Liver (tissue), 9 donors: ENCODE results near the gene NCR2. TPM values are rescaled to one million over a fixed set of nuclear protein-coding genes. Genes with fewer than 3 reads are reported as not detected.

ENCODE experiments used
- DNase-seq: peaks from one replicate; pipeline ENCODE4 v3.0.0-alpha.2; 2017; ENCODE audit warnings: low spot score
- H3K27ac ChIP-seq, 2 donors: one replicate each; pipeline ENCODE4 v1.7.0; 2013; ENCODE audit warnings: inconsistent platforms in 2 of 2, low read length in 2 of 2, control low read depth in 1 of 2, low read depth in 1 of 2, mild to moderate bottlenecking in 1 of 2
- H3K27me3 ChIP-seq, 4 donors: one replicate each; pipeline versions ENCODE4 v1.6.1 to v1.7.0; 2013; ENCODE audit warnings: low read length in 3 of 4, inconsistent platforms in 1 of 4, mild to moderate bottlenecking in 1 of 4, moderate library complexity in 1 of 4; ENCODE audit not compliant: control insufficient read depth in 4 of 4, insufficient read depth in 4 of 4
- H3K36me3 ChIP-seq, 4 donors: one replicate each; pipeline versions ENCODE4 v1.6.1 to v1.7.0; 2013; ENCODE audit warnings: low read length in 3 of 4, mild to moderate bottlenecking in 3 of 4, low read depth in 1 of 4, moderate library complexity in 1 of 4; ENCODE audit not compliant: control insufficient read depth in 4 of 4, insufficient read depth in 3 of 4
- H3K4me1 ChIP-seq, 4 donors: one replicate each; pipeline versions ENCODE4 v1.6.1 to v1.7.0; 2013; ENCODE audit warnings: low read length in 3 of 4, mild to moderate bottlenecking in 3 of 4, moderate library complexity in 1 of 4; ENCODE audit not compliant: control insufficient read depth in 4 of 4, insufficient read depth in 4 of 4
- H3K4me3 ChIP-seq, 3 donors: one replicate each; pipeline versions ENCODE4 v1.6.1 to v1.7.0; 2013; ENCODE audit warnings: low read length in 3 of 3, control low read depth in 1 of 3, low read depth in 1 of 3, mild to moderate bottlenecking in 1 of 3
- H3K9ac ChIP-seq, 2 donors: one replicate each; pipeline ENCODE4 v1.7.0; 2013; ENCODE audit warnings: low read length in 2 of 2, mild to moderate bottlenecking in 2 of 2, moderate library complexity in 2 of 2, control low read depth in 1 of 2, low read depth in 1 of 2
- H3K9me3 ChIP-seq, 4 donors: one replicate each; pipeline versions ENCODE4 v1.6.1 to v1.7.0; 2013; ENCODE audit warnings: low read length in 3 of 4; ENCODE audit not compliant: control insufficient read depth in 4 of 4
- EGR1 ChIP-seq, 2 donors: IDR thresholded peaks; 2 replicates each; pipeline ENCODE4 v1.6.1; 2016 to 2018; ENCODE audit warnings: antibody characterized with exemption in 2 of 2, low read depth in 2 of 2
- FOXA2 ChIP-seq: IDR thresholded peaks from 2 replicates; pipeline ENCODE4 v1.6.1; 2016; ENCODE audit warnings: antibody characterized with exemption
- GABPA ChIP-seq, 2 donors: IDR thresholded peaks in 1 of 2; conservative IDR thresholded peaks in 1 of 2; 2 replicates each; pipeline ENCODE4 v1.6.1; 2016; ENCODE audit warnings: antibody characterized with exemption in 2 of 2, mild to moderate bottlenecking in 1 of 2, moderate library complexity in 1 of 2
- HNF4A ChIP-seq, 2 donors: conservative IDR thresholded peaks; 2 replicates each; pipeline ENCODE4 v1.6.1; 2016; ENCODE audit warnings: antibody characterized with exemption in 2 of 2, mild to moderate bottlenecking in 2 of 2
- HNF4G ChIP-seq: IDR thresholded peaks from 2 replicates; pipeline ENCODE4 v1.6.1; 2016; ENCODE audit warnings: antibody characterized with exemption
- JUND ChIP-seq, 2 donors: IDR thresholded peaks; 2 replicates each; pipeline ENCODE4 v1.6.1; 2016; ENCODE audit warnings: antibody characterized with exemption in 2 of 2
- NR2F2 ChIP-seq: IDR thresholded peaks from 2 replicates; pipeline ENCODE4 v1.6.1; 2016; ENCODE audit warnings: antibody characterized with exemption
- RAD21 ChIP-seq, 2 donors: IDR thresholded peaks; 2 replicates each; pipeline ENCODE4 v1.6.1; 2016; ENCODE audit warnings: antibody characterized with exemption in 2 of 2, mild to moderate bottlenecking in 2 of 2
- REST ChIP-seq: IDR thresholded peaks from 2 replicates; pipeline ENCODE4 v1.6.1; 2016; ENCODE audit warnings: antibody characterized with exemption, mild to moderate bottlenecking
- RXRA ChIP-seq, 2 donors: IDR thresholded peaks; 2 replicates each; pipeline ENCODE4 v1.6.1; 2017 to 2018; ENCODE audit warnings: antibody characterized with exemption in 2 of 2, mild to moderate bottlenecking in 1 of 2
- YY1 ChIP-seq: IDR thresholded peaks from 2 replicates; pipeline ENCODE4 v1.6.1; 2016; ENCODE audit warnings: antibody characterized with exemption, mild to moderate bottlenecking
- WGBS: extraction: QIAGEN DNeasy Blood & Tissue Kit; methylation state at CpG from one replicate; pipeline ENCODE4 v1.1.7; 2013; 5-methylcytosine and 5-hydroxymethylcytosine counted together
- polyA plus RNA-seq, 2 donors: library from polyadenylated mRNA; stranded (reverse) in 1 of 2; unstranded in 1 of 2; fragments of 200-250 nt in 1 of 2; fragments of >200 nt in 1 of 2; fragmentation: Nextera tagmentation in 1 of 2; extraction: Ambion mirVana in 1 of 2; gene quantifications; one replicate each; pipeline versions ENCODE4 v1.2.1 to v1.2.3, GENCODE V29; 2013 to 2015
- total RNA-seq, 2 donors: library from RNA; depleted of rRNA; stranded (reverse); fragments of >200 nt; gene quantifications; one replicate each; pipeline ENCODE4 v1.2.3, GENCODE V29; 2014
- TF ChIP-seq, protein P1 (sequence below): IDR thresholded peaks from 2 replicates; pipeline ENCODE4 v1.6.1; 2016; ENCODE audit warnings: antibody characterized with exemption
- TF ChIP-seq, protein P2 (sequence below): IDR thresholded peaks from 2 replicates; pipeline ENCODE4 v1.6.1; 2016; ENCODE audit warnings: antibody characterized with exemption
- donor health status: healthy.
- donor health status: healthy.
- donor health status: healthy.
- donor health status: healthy.
- donor health status: healthy.

NCR2 gene
- total and polyA plus RNA-seq, 4 donors = not detected

DNA sequence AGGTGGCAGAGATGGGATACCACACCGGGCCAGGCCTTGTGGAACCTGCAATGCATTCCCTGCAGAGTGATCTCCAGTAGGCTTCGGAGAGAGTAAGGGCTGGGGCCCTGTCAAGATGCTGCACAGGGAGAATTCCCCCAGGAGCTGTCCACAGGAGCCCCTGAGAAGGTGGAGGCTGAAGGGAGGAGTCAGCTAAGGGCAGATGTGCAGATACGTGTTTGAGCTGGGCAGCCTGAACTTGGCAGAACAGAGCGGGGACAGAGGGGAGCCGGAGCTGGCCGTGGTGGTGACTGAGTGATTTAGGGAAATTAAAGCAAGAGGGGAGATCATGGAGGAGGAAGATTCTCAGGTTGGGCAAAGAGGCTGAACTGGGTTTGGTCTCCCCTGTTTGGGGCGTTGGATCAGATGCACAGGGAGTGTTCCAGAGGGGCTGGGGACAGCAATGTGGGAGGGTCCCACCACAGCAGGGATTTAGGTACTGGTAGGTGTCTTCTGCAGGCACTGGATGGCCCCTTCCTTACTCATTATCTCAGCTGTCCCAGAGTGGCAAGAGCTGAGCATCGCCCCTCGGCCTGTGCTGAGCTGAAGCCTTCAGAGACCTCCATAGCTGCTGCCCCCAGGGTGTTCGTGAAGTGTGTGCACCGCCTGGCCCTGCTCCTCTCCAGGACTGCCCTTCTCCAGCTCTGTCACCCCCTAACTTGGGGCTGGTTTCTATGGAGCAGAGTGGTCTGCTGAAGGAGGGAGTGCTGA lies 3.8 kb upstream of the NCR2 start:
- no peaks in the 10 kb centered on the region for H3K9me3 ChIP-seq
- H3K9ac ChIP-seq = no peak overlapping the region
- no peaks in the 10 kb centered on the region for H3K36me3 ChIP-seq
- WGBS = 92% methylated on average over 11 of the region's 11 CpGs
- H3K27ac ChIP-seq = no peak overlapping the region
- peaks cover 0 to 3% (median 1%) of the 10 kb centered on the region in 4 donors for H3K27me3 ChIP-seq
- TF ChIP-seq HNF4G = no peak
- TF ChIP-seq, protein P1, sequence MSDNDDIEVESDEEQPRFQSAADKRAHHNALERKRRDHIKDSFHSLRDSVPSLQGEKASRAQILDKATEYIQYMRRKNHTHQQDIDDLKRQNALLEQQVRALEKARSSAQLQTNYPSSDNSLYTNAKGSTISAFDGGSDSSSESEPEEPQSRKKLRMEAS = no peak
- TF ChIP-seq, protein P2, sequence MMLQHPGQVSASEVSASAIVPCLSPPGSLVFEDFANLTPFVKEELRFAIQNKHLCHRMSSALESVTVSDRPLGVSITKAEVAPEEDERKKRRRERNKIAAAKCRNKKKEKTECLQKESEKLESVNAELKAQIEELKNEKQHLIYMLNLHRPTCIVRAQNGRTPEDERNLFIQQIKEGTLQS = no peak
- no peak for TF ChIP-seq HNF4A (conservative IDR thresholded peaks at IDR 0.05)
- no peak for TF ChIP-seq RXRA (IDR thresholded peaks at IDR 0.05)
- no peaks in the 10 kb centered on the region for H3K4me1 ChIP-seq
- no peak overlapping the region for H3K4me3 ChIP-seq
- no peak for DNase-seq

GRCh38 chr6:41332241-41332640 lies 3.2 kb upstream of the NCR2 start:
- no peak for DNase-seq
- WGBS = 80% methylated on average over 8 of the region's 8 CpGs
- no peak for TF ChIP-seq HNF4G
- TF ChIP-seq FOXA2 = no peak
- H3K27me3 ChIP-seq = peaks cover 0 to 4% (median 1%) of the 10 kb centered on the region in 4 donors
- no peaks in the 10 kb centered on the region for H3K36me3 ChIP-seq
- H3K27ac ChIP-seq = no peak overlapping the region
- H3K9me3 ChIP-seq = no peaks in the 10 kb centered on the region
- H3K4me1 ChIP-seq = no peaks in the 10 kb centered on the region
- H3K9ac ChIP-seq = no peak overlapping the region
- H3K4me3 ChIP-seq = no peak overlapping the region

DNA sequence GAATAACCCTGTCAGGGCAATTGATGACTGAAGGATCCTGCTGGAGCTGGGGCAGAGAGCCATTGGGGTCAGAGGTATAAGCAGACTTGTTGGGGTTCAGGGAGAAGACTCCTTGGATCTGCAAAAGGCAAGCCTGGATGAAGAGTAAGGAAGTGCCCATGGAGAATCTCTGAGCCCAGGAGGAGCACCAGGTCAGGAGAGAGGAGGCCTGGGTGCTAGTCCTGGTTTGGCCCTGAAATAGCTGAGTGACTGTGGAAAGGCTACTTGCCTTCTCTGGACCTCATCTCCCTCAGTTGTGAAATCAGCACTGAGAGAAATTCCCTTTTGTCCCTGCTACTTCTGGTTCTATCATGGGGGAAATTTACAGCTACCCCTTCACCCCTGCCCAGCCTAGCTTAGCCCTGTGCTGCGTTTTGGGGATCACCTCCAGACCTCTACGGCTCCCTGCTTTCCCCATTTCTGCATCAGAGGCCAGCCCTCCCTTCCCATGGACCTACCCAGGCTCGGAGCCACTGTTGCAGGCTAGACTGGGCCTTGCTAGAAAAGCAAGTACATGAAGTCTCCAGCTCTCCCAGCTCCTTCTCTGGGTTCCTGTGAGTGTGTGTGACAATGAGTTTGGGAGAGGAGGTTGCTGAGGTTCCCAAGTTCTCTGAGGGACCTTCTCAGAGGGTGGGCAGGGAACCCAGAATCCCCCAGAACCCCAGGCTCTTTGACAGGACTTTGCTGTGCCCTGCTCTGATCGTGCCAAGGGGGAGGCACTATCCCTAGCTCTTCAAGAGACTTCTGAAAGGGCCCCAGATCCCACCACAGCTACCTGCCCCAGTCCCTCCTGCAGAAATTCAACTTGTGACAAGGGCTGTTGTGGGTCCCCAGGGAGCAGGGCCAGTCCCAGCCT lies 2.3 kb upstream of the NCR2 start:
- TF ChIP-seq RXRA (IDR thresholded peaks at IDR 0.05) (no peak), JUND (IDR thresholded peaks at IDR 0.05) (no peak), HNF4G (no peak), RAD21 (IDR thresholded peaks at IDR 0.05) (no peak), EGR1 (IDR thresholded peaks at IDR 0.05; ENCODE audit: low read depth in 2 of 2) (no peak), REST (no peak), GABPA (IDR thresholded peaks at IDR 0.05 in 1 of 2, conservative IDR thresholded peaks at IDR 0.05 in 1 of 2) (no peak), YY1 (no peak), HNF4A (conservative IDR thresholded peaks at IDR 0.05) (no peak), NR2F2 (no peak)
- TF ChIP-seq, protein P2 = no peak
- TF ChIP-seq, protein P1 = no peak
- H3K27me3 ChIP-seq = peaks cover 0 to 4% (median 1%) of the 10 kb centered on the region in 4 donors
- 71% methylated on average over 4 of the region's 4 CpGs for WGBS
- DNase-seq = no peak
- H3K4me3 ChIP-seq = no peak overlapping the region
- no peaks in the 10 kb centered on the region for H3K9me3 ChIP-seq
- no peaks in the 10 kb centered on the region for H3K36me3 ChIP-seq
- no peaks in the 10 kb centered on the region for H3K4me1 ChIP-seq
- no peak overlapping the region for H3K9ac ChIP-seq
- no peak overlapping the region for H3K27ac ChIP-seq
